ENCODE data around the gene KANK3.
"Not testable (repeated sequence)": the region's sequence is repeated elsewhere in the genome, so short reads cannot be mapped to it uniquely, and the experiment has no call there.

KANK3 gene

GRCh38 chr19:8384569-8384968 lies 41.5 kb upstream of the KANK3 start:
- H2BK5ac ChIP-seq (ENCODE audit: low read length); H3K4me2 ChIP-seq (ENCODE audit: low read length); H3K4ac ChIP-seq (ENCODE audit: low read depth, low read length); DNase-seq; H3K4me3 ChIP-seq (ENCODE audit: low read length); H3K79me2 ChIP-seq (ENCODE audit: control insufficient read depth, insufficient read depth, low read length); H3K56ac ChIP-seq (ENCODE audit: low read length); H3K79me1 ChIP-seq (ENCODE audit: low read length); H3K36me3 ChIP-seq (ENCODE audit: control insufficient read depth, insufficient read depth, low read length); H3K9ac ChIP-seq (ENCODE audit: low read length); H4K8ac ChIP-seq (ENCODE audit: low read depth, low read length); H4K5ac ChIP-seq (ENCODE audit: low read length); H3K27me3 ChIP-seq (ENCODE audit: insufficient read depth, low read length, poor library complexity); H3K4me1 ChIP-seq (ENCODE audit: control insufficient read depth, low read depth, low read length); H3K18ac ChIP-seq (ENCODE audit: low read length); H2BK120ac ChIP-seq (ENCODE audit: low read depth, low read length); H3K23ac ChIP-seq (ENCODE audit: low read length); H2BK15ac ChIP-seq (replicated peaks; ENCODE audit: low read depth); H2AK5ac ChIP-seq (ENCODE audit: low read length): not testable (repeated sequence)
- peak overlapping the region; percentile 44 for H3K27ac ChIP-seq (ENCODE audit: low read depth, low read length)
- WGBS (ENCODE audit: extremely low coverage, insufficient coverage, low lambda C conversion rate): no CpG with 5 or more reads among the region's 4 CpGs

GRCh38 chr19:8379156-8379891 lies 36.3 kb upstream of the KANK3 start:
- not testable (repeated sequence) for H4K5ac ChIP-seq (ENCODE audit: low read length); H3K9ac ChIP-seq (ENCODE audit: low read length); H3K4me1 ChIP-seq (ENCODE audit: control insufficient read depth, low read depth, low read length); H3K4ac ChIP-seq (ENCODE audit: low read depth, low read length); H3K23ac ChIP-seq (ENCODE audit: low read length); H2BK15ac ChIP-seq (replicated peaks; ENCODE audit: low read depth); H3K27me3 ChIP-seq (ENCODE audit: insufficient read depth, low read length, poor library complexity); H4K8ac ChIP-seq (ENCODE audit: low read depth, low read length); H3K18ac ChIP-seq (ENCODE audit: low read length); DNase-seq; H3K4me2 ChIP-seq (ENCODE audit: low read length); H2BK120ac ChIP-seq (ENCODE audit: low read depth, low read length); H2BK5ac ChIP-seq (ENCODE audit: low read length); H3K4me3 ChIP-seq (ENCODE audit: low read length); H3K79me1 ChIP-seq (ENCODE audit: low read length); H2AK5ac ChIP-seq (ENCODE audit: low read length); H3K56ac ChIP-seq (ENCODE audit: low read length); H3K27ac ChIP-seq (ENCODE audit: low read depth, low read length); H3K79me2 ChIP-seq (ENCODE audit: control insufficient read depth, insufficient read depth, low read length); H3K36me3 ChIP-seq (ENCODE audit: control insufficient read depth, insufficient read depth, low read length)
- WGBS (ENCODE audit: extremely low coverage, insufficient coverage, low lambda C conversion rate): no CpG with 5 or more reads among the region's 13 CpGs

GRCh38 chr19:8377598-8377997 lies 34.5 kb upstream of the KANK3 start:
- no peak overlapping the region for H4K5ac ChIP-seq (ENCODE audit: low read length)
- H3K56ac ChIP-seq (ENCODE audit: low read length): no peak overlapping the region
- H2BK15ac ChIP-seq (replicated peaks; ENCODE audit: low read depth): no peak overlapping the region
- H3K36me3 ChIP-seq (ENCODE audit: control insufficient read depth, insufficient read depth, low read length): no peaks in the 10 kb centered on the region
- no peak overlapping the region for H2BK5ac ChIP-seq (ENCODE audit: low read length)
- H3K4me1 ChIP-seq (ENCODE audit: control insufficient read depth, low read depth, low read length): no peaks in the 10 kb centered on the region
- H2AK5ac ChIP-seq (ENCODE audit: low read length): no peak overlapping the region
- H3K4ac ChIP-seq (ENCODE audit: low read depth, low read length): no peak overlapping the region
- H3K27ac ChIP-seq (ENCODE audit: low read depth, low read length): no peak overlapping the region
- no peak overlapping the region for H3K23ac ChIP-seq (ENCODE audit: low read length)
- no peak for DNase-seq
- H2BK120ac ChIP-seq (ENCODE audit: low read depth, low read length): no peak overlapping the region
- no peak overlapping the region for H4K8ac ChIP-seq (ENCODE audit: low read depth, low read length)
- no peak overlapping the region for H3K9ac ChIP-seq (ENCODE audit: low read length)
- no peak overlapping the region for H3K18ac ChIP-seq (ENCODE audit: low read length)
- H3K4me2 ChIP-seq (ENCODE audit: low read length): no peak overlapping the region
- no peak overlapping the region for H3K4me3 ChIP-seq (ENCODE audit: low read length)
- H3K27me3 ChIP-seq (ENCODE audit: insufficient read depth, low read length, poor library complexity): no peaks in the 10 kb centered on the region
- no CpG with 5 or more reads among the region's 1 CpG for WGBS (ENCODE audit: extremely low coverage, insufficient coverage, low lambda C conversion rate)
- H3K79me1 ChIP-seq (ENCODE audit: low read length): no peaks in the 10 kb centered on the region
- no peaks in the 10 kb centered on the region for H3K79me2 ChIP-seq (ENCODE audit: control insufficient read depth, insufficient read depth, low read length)

- not testable (repeated sequence) for H3K4ac ChIP-seq (ENCODE audit: low read depth, low read length); H4K8ac ChIP-seq (ENCODE audit: low read depth, low read length); H3K18ac ChIP-seq (ENCODE audit: low read length); H3K27ac ChIP-seq (ENCODE audit: low read depth, low read length); H3K27me3 ChIP-seq (ENCODE audit: insufficient read depth, low read length, poor library complexity); H3K36me3 ChIP-seq (ENCODE audit: control insufficient read depth, insufficient read depth, low read length); H3K4me2 ChIP-seq (ENCODE audit: low read length); H2AK5ac ChIP-seq (ENCODE audit: low read length); H3K79me1 ChIP-seq (ENCODE audit: low read length); H3K4me1 ChIP-seq (ENCODE audit: control insufficient read depth, low read depth, low read length); H4K5ac ChIP-seq (ENCODE audit: low read length); H3K4me3 ChIP-seq (ENCODE audit: low read length); H3K56ac ChIP-seq (ENCODE audit: low read length); H2BK120ac ChIP-seq (ENCODE audit: low read depth, low read length); H3K9ac ChIP-seq (ENCODE audit: low read length); H2BK15ac ChIP-seq (replicated peaks; ENCODE audit: low read depth); H3K23ac ChIP-seq (ENCODE audit: low read length); DNase-seq; H2BK5ac ChIP-seq (ENCODE audit: low read length); H3K79me2 ChIP-seq (ENCODE audit: control insufficient read depth, insufficient read depth, low read length)
- WGBS (ENCODE audit: extremely low coverage, insufficient coverage, low lambda C conversion rate): no CpG with 5 or more reads among the region's 10 CpGs
These were observed 33.4 kb upstream of the KANK3 start for GRCh38 chr19:8376373-8376974.

- H3K4me1 ChIP-seq (ENCODE audit: control insufficient read depth, low read depth, low read length); H4K5ac ChIP-seq (ENCODE audit: low read length); H3K56ac ChIP-seq (ENCODE audit: low read length); H3K4me2 ChIP-seq (ENCODE audit: low read length); H2BK15ac ChIP-seq (replicated peaks; ENCODE audit: low read depth); H3K36me3 ChIP-seq (ENCODE audit: control insufficient read depth, insufficient read depth, low read length); H3K79me2 ChIP-seq (ENCODE audit: control insufficient read depth, insufficient read depth, low read length); H3K18ac ChIP-seq (ENCODE audit: low read length); H3K79me1 ChIP-seq (ENCODE audit: low read length); H3K4ac ChIP-seq (ENCODE audit: low read depth, low read length); H4K8ac ChIP-seq (ENCODE audit: low read depth, low read length); H2BK120ac ChIP-seq (ENCODE audit: low read depth, low read length); H3K4me3 ChIP-seq (ENCODE audit: low read length); H3K9ac ChIP-seq (ENCODE audit: low read length); H3K27ac ChIP-seq (ENCODE audit: low read depth, low read length); DNase-seq; H2AK5ac ChIP-seq (ENCODE audit: low read length); H3K27me3 ChIP-seq (ENCODE audit: insufficient read depth, low read length, poor library complexity); H3K23ac ChIP-seq (ENCODE audit: low read length); H2BK5ac ChIP-seq (ENCODE audit: low read length): not testable (repeated sequence)
- WGBS (ENCODE audit: extremely low coverage, insufficient coverage, low lambda C conversion rate): no CpG with 5 or more reads among the region's 32 CpGs
These were observed 32.7 kb upstream of the KANK3 start for GRCh38 chr19:8375766-8376165.

Data from mesendoderm (in vitro differentiated cells).